Tongue (tissue), 2 donors: Measurements from ENCODE around the gene IL6. TPM values are rescaled to one million over a fixed set of nuclear protein-coding genes. Genes with fewer than 3 reads are reported as not detected.
"Not testable (repeated sequence)": the region's sequence is repeated elsewhere in the genome, so short reads cannot be mapped to it uniquely, and the experiment has no call there.

ENCODE experiments used
- DNase-seq: peaks from one replicate; pipeline ENCODE4 v3.0.0-alpha.2; 2015
- total RNA-seq: library from RNA; depleted of rRNA; stranded (reverse); fragments of >200 nt; gene quantifications from one replicate; pipeline ENCODE4 v1.2.3, GENCODE V29; 2014

The IL6 gene
- total RNA-seq, 1 donor from 2014 or later, result not detected

- no peak for DNase-seq
Measured at GRCh38 chr7:22727714-22728035, 675 bp downstream of the IL6 start.

- peak; percentile 29 for DNase-seq
Measured at GRCh38 chr7:22728401-22729029, 1.5 kb downstream of the IL6 start.

GRCh38 chr7:22729180-22729825 lies 2.3 kb downstream of the IL6 start:
- no peak for DNase-seq

- no peak for DNase-seq
Measured at GRCh38 chr7:22730066-22730710, 3.2 kb downstream of the IL6 start.

GRCh38 chr7:22730921-22731654 lies 4.1 kb downstream of the IL6 start:
- no peak for DNase-seq

GRCh38 chr7:22731766-22732165 lies 4.8 kb downstream of the IL6 start:
- DNase-seq, result no peak

GRCh38 chr7:22732556-22733126 lies 5.6 kb downstream of the IL6 start:
- DNase-seq, result no peak

- DNase-seq, result no peak
Measured at GRCh38 chr7:22733761-22734160, 6.8 kb downstream of the IL6 start.

GRCh38 chr7:22743014-22743413 lies 16.0 kb downstream of the IL6 start:
- DNase-seq, result no peak

GRCh38 chr7:22751341-22751740 lies 24.3 kb downstream of the IL6 start:
- no peak for DNase-seq

GRCh38 chr7:22757338-22757994 lies 30.5 kb downstream of the IL6 start:
- DNase-seq, result no peak

GRCh38 chr7:22758576-22758975 lies 31.6 kb downstream of the IL6 start:
- no peak for DNase-seq

GRCh38 chr7:22759721-22760120 lies 32.7 kb downstream of the IL6 start:
- no peak for DNase-seq

GRCh38 chr7:22762866-22763265 lies 35.9 kb downstream of the IL6 start:
- DNase-seq, result no peak

- DNase-seq, result no peak
Measured at GRCh38 chr7:22765609-22766008, 38.6 kb downstream of the IL6 start.

- DNase-seq, result no peak
Measured at GRCh38 chr7:22771194-22771871, 44.3 kb downstream of the IL6 start.

- no peak for DNase-seq
Measured at GRCh38 chr7:22771872-22772228, 44.9 kb downstream of the IL6 start.

- no peak for DNase-seq
Measured at GRCh38 chr7:22772885-22773284, 45.9 kb downstream of the IL6 start.

- no peak for DNase-seq
Measured at GRCh38 chr7:22776964-22777363, 50.0 kb downstream of the IL6 start.

- DNase-seq, result not testable (repeated sequence)
Measured at GRCh38 chr7:22779730-22780323, 52.8 kb downstream of the IL6 start.

- no peak for DNase-seq
Measured at GRCh38 chr7:22781230-22781711, 54.3 kb downstream of the IL6 start.
